A204.1 (cell line): ENCODE results near the gene STX18.
"Not testable (repeated sequence)": the region's sequence is repeated elsewhere in the genome, so short reads cannot be mapped to it uniquely, and the experiment has no call there.

Experiments used
- FAIRE-seq: peaks from 2 replicates; lab custom pipeline; 2012; peaks lifted over from hg19 to GRCh38; lab: Jason Lieb, UNC

The STX18 gene

DNA sequence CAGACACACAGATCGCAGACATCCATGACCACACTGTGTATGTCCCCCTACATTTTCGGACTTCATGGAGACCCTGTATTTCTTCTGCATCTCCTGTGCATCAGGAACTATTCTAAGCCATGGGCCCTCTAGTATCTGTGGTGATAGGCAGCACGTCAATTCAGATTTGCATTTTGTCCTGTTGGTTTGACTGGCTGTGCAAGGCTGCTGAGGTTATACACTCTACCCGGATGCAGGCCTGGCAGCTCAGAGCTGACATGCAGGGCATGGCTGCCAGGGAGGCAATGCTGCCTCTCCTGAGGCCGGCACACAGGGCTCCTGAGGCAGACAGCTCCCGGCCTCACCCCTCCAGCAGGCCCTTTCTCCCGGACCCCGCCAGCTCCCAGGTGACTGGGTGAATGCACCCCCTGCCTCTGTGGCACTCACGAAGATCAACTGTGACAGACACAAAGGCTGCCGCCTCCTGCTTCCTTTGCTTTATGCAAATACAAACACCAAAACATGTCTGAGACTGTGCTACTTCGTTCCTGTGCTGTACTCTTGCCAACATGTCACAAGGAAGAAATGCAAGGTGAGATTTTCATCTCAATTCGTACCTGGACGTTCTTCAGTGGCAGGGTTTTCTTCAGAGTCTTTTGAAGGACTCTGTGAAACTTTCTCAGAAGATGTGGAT, 103.9 kb downstream of the STX18 start:
- FAIRE-seq, result no peak

DNA sequence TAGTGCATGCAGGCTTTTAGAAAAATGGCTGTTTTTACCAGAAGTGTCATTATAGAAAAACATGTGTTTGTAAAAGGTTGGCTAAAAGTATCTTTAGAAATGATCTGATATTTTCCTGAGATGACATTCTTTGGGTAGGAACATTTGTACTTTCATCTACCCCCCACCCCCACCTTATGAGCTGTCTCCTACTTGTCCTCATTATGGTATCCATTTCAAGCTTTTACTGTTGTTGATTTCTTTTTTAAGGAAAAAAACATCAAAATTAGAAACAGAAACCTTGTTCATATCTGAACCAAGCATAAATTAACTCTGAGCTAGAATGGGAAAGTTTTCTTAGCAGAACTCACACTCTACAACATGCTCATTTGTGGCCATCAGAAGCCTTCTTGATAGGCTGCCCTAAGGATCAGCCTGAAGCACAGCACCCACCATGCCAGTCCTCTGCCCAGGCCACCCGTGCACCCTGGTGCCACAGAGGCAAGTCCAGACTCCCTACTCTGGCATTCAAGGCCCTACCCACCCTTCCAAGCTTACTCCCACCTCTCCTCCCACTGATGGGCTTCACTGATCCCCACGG, 105.5 kb downstream of the STX18 start:
- FAIRE-seq, result no peak

- FAIRE-seq, result no peak
Observed at GRCh38 chr4:4433941-4434340, 107.9 kb downstream of the STX18 start.

DNA sequence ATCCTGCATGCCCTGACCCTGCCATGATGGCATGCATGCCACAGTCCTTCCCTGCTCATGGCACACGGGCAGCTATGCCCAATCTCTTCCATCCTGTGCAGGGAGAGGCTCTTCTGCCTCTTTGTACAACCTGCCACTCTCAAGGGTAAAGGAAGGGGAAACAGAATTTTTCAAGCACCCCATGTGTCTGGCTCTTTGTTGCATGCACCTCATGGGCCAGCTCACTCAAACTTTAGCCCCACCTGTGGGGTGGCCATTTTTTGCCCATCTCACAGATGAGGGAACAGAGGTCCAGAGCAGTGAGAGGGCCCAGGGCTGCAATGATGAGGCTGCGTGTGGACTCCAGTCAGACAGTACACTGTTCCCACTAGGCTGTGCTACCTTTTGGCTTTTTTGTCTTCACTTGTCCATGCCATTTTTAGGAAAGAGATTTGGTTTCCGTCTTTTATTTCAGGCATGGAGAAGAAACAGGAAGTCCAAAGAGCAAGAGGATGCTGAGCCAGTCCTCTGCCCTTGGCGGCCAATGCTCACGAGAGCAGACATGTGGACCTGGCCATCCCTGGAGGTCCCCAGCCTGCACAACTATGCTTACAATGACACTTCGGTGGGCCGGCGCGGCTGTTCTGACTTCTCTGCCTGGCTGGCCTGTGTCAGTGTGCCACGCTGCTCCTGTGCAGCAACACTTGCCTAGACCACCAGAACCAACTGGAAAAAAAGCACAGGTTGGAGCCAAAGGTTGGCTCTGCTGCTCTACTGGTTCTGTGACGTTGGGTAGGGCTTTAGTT, 109.3 kb downstream of the STX18 start:
- FAIRE-seq, result no peak

DNA sequence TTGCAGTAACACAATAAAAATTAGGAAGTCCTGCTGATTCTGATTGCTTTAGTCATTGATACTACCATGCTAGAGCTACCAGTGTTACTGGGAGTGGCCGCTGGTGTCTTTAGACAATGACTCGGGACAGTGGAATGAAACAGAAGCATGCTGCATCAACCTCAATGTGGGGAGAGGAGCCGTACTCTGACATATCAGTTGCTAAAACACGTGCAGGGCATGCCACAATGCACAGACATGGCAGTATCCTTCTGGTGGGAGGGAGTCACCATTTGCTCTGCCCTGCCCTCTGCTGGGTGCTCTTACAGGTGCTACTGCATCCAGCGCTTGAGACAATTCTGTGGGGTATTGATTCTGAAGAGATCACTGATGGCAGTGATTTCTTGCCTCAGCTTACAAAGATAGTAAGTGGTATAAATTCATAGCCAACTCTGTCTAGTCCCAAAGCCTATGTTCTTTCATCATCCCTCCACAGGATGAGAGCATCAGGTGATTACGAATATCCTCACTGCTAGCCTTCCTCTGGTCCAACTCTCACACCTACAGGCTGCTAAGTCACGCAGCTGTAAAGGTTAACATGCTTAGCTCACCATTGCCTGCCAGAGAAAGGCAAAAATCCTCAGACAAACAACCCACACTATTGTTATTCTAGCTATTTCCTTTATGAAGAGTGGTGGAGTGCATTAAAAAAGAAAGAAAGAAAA, 111.2 kb downstream of the STX18 start:
- FAIRE-seq, result no peak

GRCh38 chr4:4428966-4429875, 112.6 kb downstream of the STX18 start:
- no peak for FAIRE-seq

- no peak for FAIRE-seq
Observed at GRCh38 chr4:4427886-4428285, 114.0 kb downstream of the STX18 start.

DNA sequence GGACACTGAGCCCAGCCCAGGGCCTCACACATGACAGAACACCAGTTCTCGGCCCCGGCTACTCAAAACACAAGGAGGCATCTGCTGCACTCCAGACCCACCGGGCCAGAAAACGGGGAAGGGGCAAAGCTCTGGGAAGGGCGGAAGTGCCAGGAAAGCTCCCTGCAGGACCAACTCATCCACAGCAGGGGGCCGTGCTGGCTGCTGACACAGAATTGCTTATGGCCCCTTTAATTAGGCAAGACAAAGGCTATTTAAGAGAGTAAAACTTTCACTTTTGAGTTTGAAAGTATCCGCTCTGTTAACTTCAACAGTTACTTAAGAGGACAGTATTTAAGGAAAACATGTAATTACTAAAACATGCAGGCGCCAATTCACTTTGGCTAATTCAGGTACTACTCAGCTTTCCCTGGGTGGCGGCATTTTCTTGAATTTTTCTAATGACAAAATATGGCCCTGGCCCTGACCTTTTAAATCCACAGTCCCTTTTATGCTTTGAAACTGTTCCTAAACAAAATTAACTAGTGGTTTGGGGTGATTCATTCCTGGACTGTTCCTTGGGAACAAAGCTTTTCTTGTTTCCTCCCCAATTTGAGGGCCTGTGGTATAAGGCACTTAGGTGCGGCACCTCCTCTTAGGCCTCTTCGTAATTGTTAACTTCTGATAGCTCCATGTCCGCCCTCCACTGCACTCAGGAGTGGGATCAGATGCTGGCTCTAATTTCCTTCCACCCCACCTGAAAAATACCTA, 114.6 kb downstream of the STX18 start:
- no peak for FAIRE-seq

- FAIRE-seq, result no peak
Observed at GRCh38 chr4:4426511-4427120, 115.2 kb downstream of the STX18 start.

DNA sequence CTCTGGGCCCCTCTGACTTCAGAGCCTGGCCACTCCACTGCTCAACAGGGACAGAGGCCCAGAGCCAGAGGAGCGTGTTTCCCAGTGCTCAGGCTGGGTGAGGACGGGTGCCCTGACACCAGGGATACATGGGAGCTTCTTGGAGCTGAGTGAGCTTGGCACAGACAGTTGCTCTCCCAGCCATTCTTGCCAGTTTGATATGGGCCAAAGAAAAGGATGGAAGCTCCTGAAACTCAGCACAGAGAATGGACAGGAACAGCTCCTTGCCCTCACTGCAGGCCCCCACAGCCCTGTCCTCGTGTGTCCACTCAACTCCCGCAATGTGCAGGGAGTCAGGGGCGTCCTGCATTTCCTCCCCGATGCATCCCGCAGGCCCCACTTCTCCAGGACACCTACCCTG, 116.2 kb downstream of the STX18 start:
- no peak for FAIRE-seq

GRCh38 chr4:4425119-4425690, 116.6 kb downstream of the STX18 start:
- no peak for FAIRE-seq

DNA sequence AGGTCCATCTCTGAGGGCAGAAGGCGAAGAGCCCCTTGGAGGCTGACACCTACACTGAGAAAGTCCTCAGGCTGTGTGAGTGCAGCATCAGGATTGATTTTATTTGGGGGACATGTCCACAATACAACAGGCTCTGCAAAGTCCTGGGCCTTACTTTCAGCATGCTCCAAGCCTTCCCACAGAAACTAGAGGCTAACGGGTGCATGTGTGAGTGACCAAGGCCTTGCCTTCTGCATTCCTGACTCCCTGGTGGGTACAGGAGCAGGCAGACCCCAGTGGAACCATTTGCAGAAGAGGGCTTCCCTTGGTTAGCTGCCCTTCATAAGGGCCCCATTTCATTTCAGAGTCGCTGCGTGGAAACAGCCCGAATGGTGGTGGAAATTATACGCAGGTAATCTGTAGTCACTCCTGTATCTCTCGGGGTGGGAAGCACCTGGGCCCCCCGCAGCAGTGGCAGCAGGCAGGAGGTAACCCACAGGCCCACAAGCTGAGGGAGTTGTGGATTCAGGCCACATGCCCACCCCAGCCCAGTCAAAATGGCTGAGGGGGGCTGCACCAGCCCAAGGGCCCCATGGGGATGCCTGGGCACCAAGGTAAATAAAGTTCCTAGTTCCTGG, 117.2 kb downstream of the STX18 start:
- FAIRE-seq, result no peak

DNA sequence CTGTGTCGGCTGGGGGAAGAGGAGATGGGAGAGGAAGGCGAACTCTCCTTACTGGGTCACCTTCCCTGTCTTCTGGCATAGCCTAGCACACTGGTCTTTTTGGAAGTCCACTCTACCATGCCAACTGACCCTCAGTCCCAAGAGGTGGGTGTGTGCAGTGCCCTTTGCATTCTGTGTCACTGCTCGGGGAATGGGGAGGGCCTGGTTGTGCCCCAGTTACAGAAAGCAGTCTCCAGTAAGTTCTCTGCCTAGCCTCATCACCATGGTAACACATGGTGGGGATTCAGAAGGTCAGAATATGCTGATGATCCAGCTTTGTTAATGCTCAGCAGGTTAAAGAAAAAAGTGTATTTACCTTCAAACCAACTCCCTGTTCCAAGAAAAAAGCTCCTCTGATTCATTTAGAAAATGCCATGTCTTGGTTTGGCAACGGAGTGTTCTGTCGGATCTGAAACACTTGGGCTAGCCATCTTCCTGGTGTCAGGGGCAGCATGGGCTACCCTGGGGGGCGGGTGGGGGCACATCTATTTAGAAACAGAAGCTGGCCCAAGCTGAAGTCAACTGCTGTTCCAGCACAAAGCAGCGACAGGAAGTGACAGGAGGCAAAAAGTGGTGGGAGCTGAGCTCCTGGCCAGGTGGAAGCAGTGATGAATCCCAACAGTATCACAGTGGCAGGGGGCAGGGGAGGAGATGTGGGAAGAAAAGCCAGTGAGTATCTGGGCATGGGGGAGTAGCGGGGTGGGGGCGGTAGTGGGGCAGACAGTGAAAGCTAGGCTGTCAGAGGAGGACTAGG, 117.9 kb downstream of the STX18 start:
- FAIRE-seq, result no peak

DNA sequence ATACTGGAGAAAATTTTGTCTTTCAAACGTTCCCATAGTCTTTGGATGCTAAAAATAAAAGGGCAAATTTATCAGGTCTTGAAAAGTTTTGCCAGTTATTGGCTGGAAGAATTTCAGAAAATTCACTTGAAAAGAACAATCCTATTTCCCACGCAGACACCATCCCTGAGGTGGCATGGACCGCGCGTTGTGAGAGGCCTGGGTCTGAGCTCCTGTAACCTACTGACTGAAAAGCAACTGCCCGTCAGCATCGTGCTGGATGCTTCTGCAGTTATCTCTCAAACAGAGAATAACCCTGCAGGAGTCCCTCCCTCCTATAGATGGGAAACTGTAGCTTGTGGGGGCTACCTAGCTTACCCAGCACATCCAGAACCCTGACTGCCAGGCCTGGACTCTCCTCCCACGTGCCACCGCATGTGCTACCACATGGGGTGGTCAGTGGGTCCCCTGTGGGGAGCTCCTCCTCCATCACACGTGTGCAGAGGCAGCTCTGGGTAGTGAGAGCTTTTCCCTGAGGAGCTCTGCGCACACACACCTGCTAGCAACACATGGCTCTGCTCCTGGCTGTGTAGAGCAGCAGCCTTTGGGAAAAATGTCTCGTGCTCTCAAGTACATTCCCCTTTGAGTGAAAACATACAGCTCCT, 118.9 kb downstream of the STX18 start:
- FAIRE-seq, result no peak

- not testable (repeated sequence) for FAIRE-seq
Observed at GRCh38 chr4:4422117-4422516, 119.7 kb downstream of the STX18 start.

GRCh38 chr4:4421356-4421755, 120.5 kb downstream of the STX18 start:
- FAIRE-seq, result no peak

DNA sequence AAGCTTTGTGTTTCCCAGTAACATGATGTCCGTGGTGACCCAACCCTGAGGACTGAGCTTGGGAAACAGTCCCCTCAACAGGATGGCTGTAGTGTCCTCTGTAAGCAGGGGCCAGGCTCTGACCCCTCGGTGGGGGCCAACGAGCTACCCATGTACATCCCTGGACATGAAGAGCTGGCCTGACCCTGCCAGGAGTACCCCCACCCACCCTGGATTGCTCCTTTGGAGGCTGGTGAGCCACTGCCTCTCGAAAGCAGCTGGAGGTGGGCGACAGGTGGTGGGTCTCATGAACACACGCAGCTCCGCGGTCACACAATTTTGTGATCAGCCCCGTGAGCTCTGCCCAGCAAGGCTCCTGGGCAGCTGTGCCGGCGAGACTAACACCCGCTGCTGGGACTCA, 121.4 kb downstream of the STX18 start:
- no peak for FAIRE-seq

GRCh38 chr4:4419896-4420295, 122.0 kb downstream of the STX18 start:
- no peak for FAIRE-seq
